ENCODE measurements around the gene RAB11FIP4.
"Not testable (repeated sequence)": the region's sequence is repeated elsewhere in the genome, so short reads cannot be mapped to it uniquely, and the experiment has no call there.

The RAB11FIP4 gene

GRCh38 chr17:31391496-31391949, at the start of gene RAB11FIP4:
TSS of gene RAB11FIP4 (plus strand) at chr17:31391675. CDS start at chr17:31391853, 178 bp downstream.
- no peak for DNase-seq (ENCODE audit: low read depth)

- DNase-seq (ENCODE audit: low read depth): not testable (repeated sequence)
These were observed 46.2 kb upstream of the RAB11FIP4 start for GRCh38 chr17:31345191-31345747.

- DNase-seq (ENCODE audit: low read depth): no peak
These were observed 42.0 kb upstream of the RAB11FIP4 start for GRCh38 chr17:31349454-31349853.

- DNase-seq (ENCODE audit: low read depth): no peak
These were observed 35.5 kb upstream of the RAB11FIP4 start for GRCh38 chr17:31355935-31356334.

- no peak for DNase-seq (ENCODE audit: low read depth)
These were observed 34.4 kb upstream of the RAB11FIP4 start for GRCh38 chr17:31357091-31357490.

GRCh38 chr17:31357839-31358394, 33.6 kb upstream of the RAB11FIP4 start:
- DNase-seq (ENCODE audit: low read depth): no peak

GRCh38 chr17:31364012-31364411, 27.5 kb upstream of the RAB11FIP4 start:
- no peak for DNase-seq (ENCODE audit: low read depth)

GRCh38 chr17:31366088-31366487, 25.4 kb upstream of the RAB11FIP4 start:
- no peak for DNase-seq (ENCODE audit: low read depth)

- DNase-seq (ENCODE audit: low read depth): no peak
These were observed 22.2 kb upstream of the RAB11FIP4 start for GRCh38 chr17:31369266-31369665.

- DNase-seq (ENCODE audit: low read depth): no peak
These were observed 19.9 kb upstream of the RAB11FIP4 start for GRCh38 chr17:31371511-31372097.

- DNase-seq (ENCODE audit: low read depth): no peak
These were observed 18.1 kb upstream of the RAB11FIP4 start for GRCh38 chr17:31373150-31374093.

- no peak for DNase-seq (ENCODE audit: low read depth)
These were observed 17.4 kb upstream of the RAB11FIP4 start for GRCh38 chr17:31374094-31374447.

- no peak for DNase-seq (ENCODE audit: low read depth)
These were observed 17.0 kb upstream of the RAB11FIP4 start for GRCh38 chr17:31374503-31374902.

GRCh38 chr17:31378638-31379037, 12.8 kb upstream of the RAB11FIP4 start:
- DNase-seq (ENCODE audit: low read depth): no peak

GRCh38 chr17:31379597-31380205, 11.8 kb upstream of the RAB11FIP4 start:
- no peak for DNase-seq (ENCODE audit: low read depth)

- no peak for DNase-seq (ENCODE audit: low read depth)
These were observed 10.3 kb upstream of the RAB11FIP4 start for GRCh38 chr17:31381165-31381668.

- not testable (repeated sequence) for DNase-seq (ENCODE audit: low read depth)
These were observed 8.7 kb upstream of the RAB11FIP4 start for GRCh38 chr17:31382668-31383275.

- not testable (repeated sequence) for DNase-seq (ENCODE audit: low read depth)
These were observed 8.0 kb upstream of the RAB11FIP4 start for GRCh38 chr17:31383488-31383887.

GRCh38 chr17:31385428-31386285, 5.8 kb upstream of the RAB11FIP4 start:
- DNase-seq (ENCODE audit: low read depth): no peak

- DNase-seq (ENCODE audit: low read depth): no peak
These were observed 4.9 kb upstream of the RAB11FIP4 start for GRCh38 chr17:31386542-31387075.

All from stimulated activated CD8-positive, alpha-beta memory T cell treated with anti-CD3 and anti-CD28 coated beads, Interleukin-7, amount 100 ng/mL, for 24 hours (primary cell).